Dedifferentiated amniotic fluid mesenchymal stem cell (primary cell): Measurements from ENCODE around the gene LTB4R2.

Experiments used
- DNase-seq: peaks from one replicate; pipeline ENCODE4 v3.0.0-alpha.2; 2016; ENCODE audit errors: extremely low spot score

The LTB4R2 gene

GRCh38 chr14:24277071-24277470 is 32.9 kb upstream of the LTB4R2 start:
- DNase-seq, result no peak

GRCh38 chr14:24277606-24278321 is 32.2 kb upstream of the LTB4R2 start:
- DNase-seq, result no peak

GRCh38 chr14:24278424-24278823 is 31.5 kb upstream of the LTB4R2 start:
- DNase-seq, result no peak

- DNase-seq, result no peak
Observed at GRCh38 chr14:24279301-24280186, 30.4 kb upstream of the LTB4R2 start.

GRCh38 chr14:24280797-24281460 is 29.0 kb upstream of the LTB4R2 start:
- DNase-seq, result no peak

- DNase-seq, result no peak
Observed at GRCh38 chr14:24281636-24282035, 28.3 kb upstream of the LTB4R2 start.

- DNase-seq, result no peak
Observed at GRCh38 chr14:24282736-24283135, 27.2 kb upstream of the LTB4R2 start.

- DNase-seq, result no peak
Observed at GRCh38 chr14:24283796-24284460, 26.0 kb upstream of the LTB4R2 start.

- no peak for DNase-seq
Observed at GRCh38 chr14:24284501-24285035, 25.4 kb upstream of the LTB4R2 start.

GRCh38 chr14:24285351-24285750 is 24.6 kb upstream of the LTB4R2 start:
- no peak for DNase-seq

GRCh38 chr14:24286996-24287395 is 22.9 kb upstream of the LTB4R2 start:
- DNase-seq, result no peak

- no peak for DNase-seq
Observed at GRCh38 chr14:24289649-24290280, 20.2 kb upstream of the LTB4R2 start.

- no peak for DNase-seq
Observed at GRCh38 chr14:24290746-24291145, 19.2 kb upstream of the LTB4R2 start.

GRCh38 chr14:24291446-24292117 is 18.4 kb upstream of the LTB4R2 start:
- DNase-seq, result no peak

- DNase-seq, result no peak
Observed at GRCh38 chr14:24292118-24292807, 17.7 kb upstream of the LTB4R2 start.

GRCh38 chr14:24293525-24293924 is 16.4 kb upstream of the LTB4R2 start:
- no peak for DNase-seq

- DNase-seq, result peak; percentile 88
Observed at GRCh38 chr14:24296341-24297157, 13.4 kb upstream of the LTB4R2 start.

GRCh38 chr14:24297190-24297964 is 12.6 kb upstream of the LTB4R2 start:
- DNase-seq, result no peak
